GM18870 (cell line): ENCODE measurements around the gene MRPL32.
"Not testable (repeated sequence)": the region's sequence is repeated elsewhere in the genome, so short reads cannot be mapped to it uniquely, and the experiment has no call there.

Experiments
- ATAC-seq: cut with Tn5 transposase; IDR thresholded peaks from one replicate; pipeline ENCODE4 v1.9.1; 2021; ENCODE audit warnings: moderate library complexity; ENCODE audit not compliant: unreplicated experiment

The MRPL32 gene

GRCh38 chr7:42931834-42932651 is at the start of gene MRPL32, which contains the start of gene PSMA2:
TSS of gene MRPL32 (plus strand) at chr7:42932376. CDS start at chr7:42932387, 11 bp downstream.
TSS of gene PSMA2 (minus strand) at chr7:42932174. CDS start at chr7:42932158, 16 bp downstream.
- ATAC-seq, result peak; percentile 99

- ATAC-seq, result no peak
Measured at GRCh38 chr7:42883950-42884349, 48.2 kb upstream of the MRPL32 start.

- ATAC-seq, result not testable (repeated sequence)
Measured at GRCh38 chr7:42885183-42885582, 47.0 kb upstream of the MRPL32 start.

- ATAC-seq, result no peak
Measured at GRCh38 chr7:42886129-42886528, 46.0 kb upstream of the MRPL32 start.

GRCh38 chr7:42886893-42887505 is 45.2 kb upstream of the MRPL32 start:
- ATAC-seq, result no peak

GRCh38 chr7:42893346-42894240 is 38.6 kb upstream of the MRPL32 start:
- ATAC-seq, result no peak

- no peak for ATAC-seq
Measured at GRCh38 chr7:42900842-42901241, 31.3 kb upstream of the MRPL32 start.

- no peak for ATAC-seq
Measured at GRCh38 chr7:42902331-42902730, 29.8 kb upstream of the MRPL32 start.

GRCh38 chr7:42906181-42906580 is 26.0 kb upstream of the MRPL32 start:
- no peak for ATAC-seq

GRCh38 chr7:42907316-42907715 is 24.9 kb upstream of the MRPL32 start:
- ATAC-seq, result no peak

- no peak for ATAC-seq
Measured at GRCh38 chr7:42910306-42910705, 21.9 kb upstream of the MRPL32 start.

GRCh38 chr7:42911454-42912447 is 20.4 kb upstream of the MRPL32 start, which contains the start of gene C7orf25:
TSS of gene C7orf25 (minus strand) at chr7:42912070. CDS start at chr7:42910900, 1,170 bp downstream.
- peak; percentile 74 for ATAC-seq

- no peak for ATAC-seq
Measured at GRCh38 chr7:42913591-42913990, 18.6 kb upstream of the MRPL32 start.

GRCh38 chr7:42914009-42914408 is 18.2 kb upstream of the MRPL32 start:
- ATAC-seq, result no peak

- no peak for ATAC-seq
Measured at GRCh38 chr7:42914421-42915045, 17.6 kb upstream of the MRPL32 start.

GRCh38 chr7:42915356-42915755 is 16.8 kb upstream of the MRPL32 start:
- no peak for ATAC-seq

- ATAC-seq, result no peak
Measured at GRCh38 chr7:42922017-42922753, 10.0 kb upstream of the MRPL32 start.

GRCh38 chr7:42924223-42924838 is 7.8 kb upstream of the MRPL32 start:
- no peak for ATAC-seq
